ENCODE results near the gene MACROH2A1.

DNA sequence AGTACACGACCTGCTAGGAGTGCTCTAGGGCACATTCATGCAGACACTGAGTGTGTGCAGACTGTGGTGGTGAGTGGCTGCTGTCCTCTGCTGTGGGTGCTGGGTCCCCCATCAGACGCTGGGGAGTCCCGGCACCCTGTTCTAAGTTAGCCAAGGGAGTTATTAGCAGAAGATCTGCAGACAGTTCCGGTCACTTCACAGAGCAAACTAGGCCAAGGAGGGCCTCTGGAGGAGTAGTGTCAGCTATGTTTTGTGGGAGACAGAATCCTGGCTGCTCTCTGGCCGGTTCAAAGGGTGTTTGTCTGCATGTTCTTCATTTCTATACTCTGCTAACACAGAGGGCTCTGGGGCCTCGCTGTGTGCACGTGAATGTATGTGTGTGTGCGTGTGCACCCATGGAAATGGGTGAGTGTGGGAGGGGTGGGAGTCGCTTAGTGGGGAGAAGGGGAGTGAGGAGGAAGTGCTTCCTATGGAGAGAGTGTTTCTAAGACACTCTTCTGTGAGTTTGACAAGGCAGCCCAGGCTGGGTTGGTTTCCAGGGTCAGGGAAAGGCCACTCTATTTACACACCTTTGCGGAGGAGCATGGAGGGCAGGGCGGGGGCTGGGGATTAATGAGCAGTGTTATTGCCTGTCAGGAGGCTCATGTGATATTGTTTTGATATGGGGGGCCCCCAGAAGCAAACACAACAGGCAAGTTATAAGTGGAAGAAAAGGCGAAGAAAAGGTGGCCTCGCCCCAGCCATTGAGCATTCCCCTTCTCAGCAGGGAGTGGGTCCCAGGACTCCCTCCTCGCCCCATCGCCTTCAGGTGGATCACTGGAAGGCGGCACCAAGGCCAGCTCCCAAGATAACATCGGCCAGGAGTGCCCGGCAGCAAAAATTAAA is 68.9 kb downstream of the MACROH2A1 start:
- TF ChIP-seq SMAD1 (IDR thresholded peaks at IDR 0.05; ENCODE audit: low read depth, partially characterized antibody) (no peak), REST (IDR thresholded peaks at IDR 0.05; ENCODE audit: low read depth, low read length) (no peak), TAF1 (IDR thresholded peaks at IDR 0.05; ENCODE audit: borderline replicate concordance, low read depth, low read length) (no peak), RCOR1 (conservative IDR thresholded peaks at IDR 0.05; ENCODE audit: low read depth, low read length) (no peak), MAX (IDR thresholded peaks at IDR 0.05; ENCODE audit: low read depth, low read length) (no peak), SMC3 (IDR thresholded peaks at IDR 0.05; ENCODE audit: borderline replicate concordance, low read length) (no peak), CTCF (IDR thresholded peaks at IDR 0.05 in 2 of 3, conservative IDR thresholded peaks at IDR 0.05 in 1 of 3; ENCODE audit: control insufficient read depth in 2 of 3, extremely low read depth in 1 of 3, insufficient read depth in 1 of 3, low read depth in 3 of 3, low read length in 3 of 3) (no peak), CBX5 (IDR thresholded peaks at IDR 0.05; ENCODE audit: low read depth) (no peak), KDM1A (IDR thresholded peaks at IDR 0.05; ENCODE audit: borderline replicate concordance) (no peak), HDAC2 (IDR thresholded peaks at IDR 0.05) (no peak)
- TF ChIP-seq, protein P1, sequence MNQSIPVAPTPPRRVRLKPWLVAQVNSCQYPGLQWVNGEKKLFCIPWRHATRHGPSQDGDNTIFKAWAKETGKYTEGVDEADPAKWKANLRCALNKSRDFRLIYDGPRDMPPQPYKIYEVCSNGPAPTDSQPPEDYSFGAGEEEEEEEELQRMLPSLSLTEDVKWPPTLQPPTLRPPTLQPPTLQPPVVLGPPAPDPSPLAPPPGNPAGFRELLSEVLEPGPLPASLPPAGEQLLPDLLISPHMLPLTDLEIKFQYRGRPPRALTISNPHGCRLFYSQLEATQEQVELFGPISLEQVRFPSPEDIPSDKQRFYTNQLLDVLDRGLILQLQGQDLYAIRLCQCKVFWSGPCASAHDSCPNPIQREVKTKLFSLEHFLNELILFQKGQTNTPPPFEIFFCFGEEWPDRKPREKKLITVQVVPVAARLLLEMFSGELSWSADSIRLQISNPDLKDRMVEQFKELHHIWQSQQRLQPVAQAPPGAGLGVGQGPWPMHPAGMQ (IDR thresholded peaks at IDR 0.05; ENCODE audit: borderline replicate concordance) = no peak
